ENCODE data around the gene FRAT2.
"Not testable (repeated sequence)": the region's sequence is repeated elsewhere in the genome, so short reads cannot be mapped to it uniquely, and the experiment has no call there.

The FRAT2 gene

DNA sequence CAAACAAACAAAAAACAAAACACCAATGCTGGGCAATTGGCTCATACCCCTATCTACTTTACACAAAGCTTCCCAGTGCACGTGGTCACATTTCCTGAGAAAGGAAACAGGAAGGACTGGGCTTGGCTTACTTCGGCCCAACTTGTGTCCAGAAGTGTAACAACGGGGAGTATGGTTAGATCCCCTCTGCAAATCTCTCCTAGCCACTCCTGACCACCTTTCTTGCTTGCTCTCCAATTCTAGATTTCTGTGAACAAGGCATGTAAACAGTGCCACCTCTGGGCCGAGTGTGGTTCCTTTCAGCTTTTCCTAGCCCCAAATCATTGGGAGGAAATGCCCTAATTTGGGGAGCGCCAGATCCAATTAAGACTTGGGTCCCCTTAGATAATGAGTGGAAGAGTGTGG lies 21.0 kb upstream of the FRAT2 start:
- DNase-seq, result no peak

DNA sequence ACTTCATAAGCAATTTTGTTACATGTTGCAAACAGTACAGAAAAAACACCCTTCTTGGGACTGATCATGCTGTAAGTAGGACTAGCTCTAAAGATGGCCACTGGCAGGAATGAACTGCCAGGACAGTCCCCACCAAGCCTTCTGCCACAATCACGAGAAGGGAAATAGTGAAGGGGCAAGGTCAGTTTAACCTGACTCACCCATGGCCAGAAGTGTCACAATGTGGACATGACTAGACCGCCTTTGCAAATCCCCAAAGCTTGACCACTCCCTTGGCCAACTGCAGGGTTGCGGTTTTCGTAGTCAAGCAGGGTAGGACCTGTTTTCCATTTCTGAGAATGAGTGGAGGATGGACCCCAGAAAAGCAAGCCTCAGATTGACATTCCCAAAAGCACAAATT lies 19.4 kb upstream of the FRAT2 start:
- no peak for DNase-seq

- DNase-seq, result no peak
Observed at GRCh38 chr10:97349752-97350513, 15.4 kb upstream of the FRAT2 start.

DNA sequence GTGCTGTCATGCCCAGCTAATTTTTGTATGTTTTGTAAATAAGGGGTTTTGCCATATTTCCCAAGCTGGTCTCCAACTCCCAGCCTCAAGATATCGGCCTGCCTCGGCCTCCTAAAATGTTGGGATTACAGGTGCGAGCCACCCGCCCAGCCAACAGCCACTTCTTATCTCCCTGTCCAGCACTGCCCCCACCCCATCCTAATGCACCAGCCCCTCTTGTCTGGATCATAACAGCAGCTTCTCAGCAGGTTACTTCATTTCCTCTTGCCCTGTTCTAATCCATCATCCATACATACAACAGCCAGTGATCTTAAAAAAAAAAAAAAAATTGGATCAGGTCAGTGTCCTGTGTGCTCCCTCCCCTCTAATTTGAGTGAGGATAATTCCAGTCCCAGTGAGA lies 12.8 kb upstream of the FRAT2 start:
- DNase-seq, result no peak

GRCh38 chr10:97343664-97344063 lies 9.1 kb upstream of the FRAT2 start:
- DNase-seq, result not testable (repeated sequence)

DNA sequence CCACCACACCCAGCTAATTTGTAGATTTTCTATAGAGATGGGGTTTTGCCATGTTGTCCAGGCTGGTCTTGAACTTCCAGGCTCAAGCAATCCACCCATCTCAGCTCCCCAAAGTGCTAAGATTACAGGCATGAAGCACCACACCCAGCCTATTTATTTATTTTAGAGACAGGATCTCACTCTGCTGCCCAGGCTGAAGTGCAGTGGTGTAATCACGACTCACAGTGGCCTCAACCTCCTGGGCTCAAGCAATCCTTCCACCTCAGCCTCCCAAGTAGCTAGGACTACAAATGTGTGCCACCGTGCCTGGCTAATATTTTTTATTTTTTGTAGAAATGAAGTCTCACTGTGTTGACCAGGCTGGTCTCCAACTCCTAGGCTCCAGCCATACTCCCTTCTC lies 6.9 kb upstream of the FRAT2 start:
- DNase-seq, result no peak

DNA sequence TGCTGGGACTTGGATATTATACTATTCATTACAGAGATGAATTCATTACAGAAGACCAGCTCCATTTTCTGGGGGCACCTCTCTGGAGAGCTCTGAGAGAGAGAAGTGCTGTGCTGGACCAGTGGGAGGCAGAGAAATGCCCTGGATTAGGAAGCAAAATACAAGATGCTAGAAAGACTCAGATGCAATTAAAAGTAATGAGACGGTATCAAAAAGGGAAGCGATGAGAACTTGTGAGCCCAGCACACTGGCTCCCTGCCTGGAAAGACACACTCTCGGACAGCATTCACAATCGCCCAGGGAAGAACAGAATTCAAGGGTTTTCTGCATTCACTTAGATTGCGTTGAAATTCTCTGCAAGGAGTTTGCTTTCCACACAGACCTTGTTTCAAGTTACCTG lies 3.5 kb upstream of the FRAT2 start:
- DNase-seq, result no peak

DNA sequence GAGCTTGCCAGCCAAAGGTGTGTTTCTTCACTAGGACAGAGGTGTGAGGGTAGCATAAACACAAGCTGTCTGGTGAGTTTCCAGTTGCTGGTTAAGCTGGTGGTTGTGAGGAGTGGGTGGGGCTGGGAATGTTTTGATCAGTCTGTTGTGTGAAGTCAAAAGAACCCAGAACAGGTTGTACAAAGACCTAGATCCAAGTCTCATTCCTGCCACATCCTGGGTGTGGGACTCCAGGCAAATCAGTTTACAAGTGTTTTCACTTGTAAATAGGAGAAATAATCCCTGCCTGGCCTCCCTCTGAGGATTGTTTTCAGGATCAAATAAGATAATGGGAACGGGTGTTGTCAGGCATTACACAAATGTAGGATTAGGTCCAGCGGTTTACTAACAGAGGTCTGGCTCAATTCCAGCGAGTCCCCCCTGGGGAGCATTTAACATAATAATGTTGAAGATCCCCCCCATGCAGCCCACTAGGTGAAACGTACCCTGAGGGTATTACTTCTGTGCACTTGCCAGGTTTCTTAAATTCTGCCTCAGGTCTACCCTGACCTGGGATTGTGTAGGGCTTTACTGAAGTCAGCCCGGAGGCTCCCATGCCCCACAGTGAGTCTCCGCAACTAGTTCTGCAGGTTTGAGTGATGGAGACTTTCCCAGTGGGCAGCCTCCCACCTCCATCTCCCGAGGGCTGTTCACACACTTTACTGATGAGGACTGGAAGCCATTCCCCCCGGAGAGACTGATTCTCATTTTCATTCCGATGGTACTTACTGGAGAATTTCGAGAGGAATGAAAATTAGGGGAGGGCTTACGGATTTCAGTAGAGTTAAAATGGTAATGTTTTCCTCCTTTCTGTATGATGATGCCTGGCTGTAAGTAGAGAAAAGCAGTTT lies 2.7 kb upstream of the FRAT2 start:
- no peak for DNase-seq

DNA sequence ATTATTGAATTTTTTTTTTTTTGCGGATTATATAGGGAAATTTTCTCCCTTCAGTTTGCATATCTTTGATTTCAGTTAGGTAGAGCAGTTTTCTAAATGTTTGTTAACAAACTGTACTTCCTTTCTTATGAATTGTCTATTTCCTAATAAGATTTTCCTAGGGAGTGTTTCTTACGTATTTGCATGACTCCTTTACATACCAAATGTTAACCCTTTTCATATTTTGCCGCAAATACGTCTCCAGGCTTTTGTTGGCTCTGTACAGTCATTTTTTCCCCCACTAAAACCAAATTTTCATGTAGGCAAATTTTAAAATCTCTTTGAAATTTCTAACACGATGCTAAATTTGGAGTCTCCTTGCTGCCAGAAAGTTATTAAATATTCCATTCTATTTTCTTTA lies 1.9 kb upstream of the FRAT2 start:
- DNase-seq, result no peak

DNA sequence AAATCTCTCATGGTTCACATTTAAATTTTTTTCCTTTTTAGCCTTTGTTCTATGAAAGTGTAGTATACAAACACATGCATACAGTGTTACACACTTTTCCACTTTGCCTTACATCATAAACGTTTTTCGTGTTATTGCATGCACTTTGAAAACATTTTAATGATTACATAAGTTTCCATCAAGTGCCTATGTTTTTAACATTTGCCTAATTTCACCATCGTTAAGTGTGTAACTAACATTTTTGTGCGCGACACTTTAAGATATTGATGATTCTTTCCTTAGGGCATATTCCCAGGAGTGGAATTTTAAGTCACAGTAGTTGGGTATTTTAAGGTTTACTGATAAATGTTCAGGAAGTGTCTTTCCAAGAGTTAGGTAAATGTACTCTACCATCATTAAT lies 1.5 kb upstream of the FRAT2 start:
- DNase-seq, result no peak

- DNase-seq, result no peak
Observed at GRCh38 chr10:97335188-97335619, 675 bp upstream of the FRAT2 start.

DNA sequence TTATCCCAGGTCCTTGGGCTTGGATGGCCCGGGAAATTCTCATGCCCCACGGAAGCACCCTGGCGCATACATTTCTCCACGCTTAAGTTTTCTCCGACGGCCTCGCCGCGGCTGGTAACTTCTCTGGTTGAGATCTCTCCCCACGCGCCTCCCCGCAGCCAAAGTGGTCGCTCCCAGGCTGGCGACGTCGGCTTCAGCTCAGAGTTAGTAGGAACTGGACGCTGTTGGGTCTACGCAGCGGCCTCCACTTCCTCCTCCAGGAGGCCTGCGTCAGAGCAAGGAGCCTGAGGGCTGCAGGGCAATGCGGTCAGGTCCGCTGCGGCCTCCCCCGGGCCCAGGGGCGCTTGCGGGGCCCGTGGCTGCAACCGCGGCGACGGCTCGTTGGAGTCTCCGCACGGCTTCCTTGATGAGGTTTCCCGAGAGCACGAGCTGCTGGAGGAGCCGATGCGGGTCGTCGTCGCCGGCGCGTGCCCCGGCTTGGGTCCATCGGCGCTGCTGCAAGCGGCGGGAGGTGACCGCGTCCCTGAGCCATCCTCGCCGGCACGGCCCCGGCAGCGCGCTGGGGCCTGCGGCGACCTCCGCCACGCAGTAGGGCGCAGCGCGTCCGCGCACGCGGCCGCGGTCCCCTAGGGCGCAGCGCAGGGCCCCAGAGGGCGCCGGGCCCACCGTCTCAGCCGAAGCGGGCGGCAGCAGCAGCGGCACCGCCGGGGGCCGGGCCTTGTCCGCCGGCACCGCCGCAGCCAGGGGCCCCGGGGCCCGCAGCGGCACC lies 744 bp downstream of the FRAT2 start:
- DNase-seq, result no peak

- DNase-seq, result no peak
Observed at GRCh38 chr10:97333351-97333600, 1.3 kb downstream of the FRAT2 start.

DNA sequence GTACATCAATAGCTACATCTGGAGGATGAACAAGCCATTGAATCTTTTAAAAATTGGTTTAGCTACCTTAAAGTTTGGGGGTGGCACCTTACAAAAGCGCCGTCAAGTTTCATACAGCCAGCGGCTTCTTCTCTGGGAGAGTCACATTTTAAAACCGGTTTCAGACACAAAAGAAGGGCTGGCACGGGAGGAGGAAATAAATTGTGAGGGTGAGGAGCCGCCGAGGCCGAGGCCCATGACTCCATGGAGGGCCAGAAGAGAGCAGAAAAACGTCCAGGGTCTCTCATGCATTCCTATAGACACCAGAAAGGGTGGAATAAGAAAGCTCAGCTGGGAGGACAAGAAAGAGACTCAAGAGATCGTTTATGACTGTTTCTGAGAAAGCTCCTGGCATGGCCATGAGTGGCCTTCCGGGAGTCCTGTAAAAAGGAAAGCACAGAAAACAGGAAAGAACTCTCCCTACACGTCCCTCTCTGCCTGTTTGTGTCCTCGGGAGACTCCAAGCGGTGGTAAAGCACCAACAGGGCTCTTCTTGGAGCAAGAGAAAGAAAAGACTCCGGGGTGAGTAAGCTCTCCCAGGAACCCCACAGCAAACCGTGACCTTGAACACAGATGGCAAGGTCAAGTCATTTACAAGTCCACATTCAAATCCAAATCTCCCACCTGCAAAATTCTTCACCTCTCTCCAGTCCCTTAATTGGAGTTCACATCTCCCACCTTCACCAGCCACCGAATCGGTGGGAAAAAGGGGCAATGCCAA lies 1.8 kb downstream of the FRAT2 start:
- no peak for DNase-seq

GRCh38 chr10:97331153-97331703 lies 3.3 kb downstream of the FRAT2 start:
- no peak for DNase-seq

GRCh38 chr10:97329766-97330165 lies 4.8 kb downstream of the FRAT2 start:
- DNase-seq, result no peak

DNA sequence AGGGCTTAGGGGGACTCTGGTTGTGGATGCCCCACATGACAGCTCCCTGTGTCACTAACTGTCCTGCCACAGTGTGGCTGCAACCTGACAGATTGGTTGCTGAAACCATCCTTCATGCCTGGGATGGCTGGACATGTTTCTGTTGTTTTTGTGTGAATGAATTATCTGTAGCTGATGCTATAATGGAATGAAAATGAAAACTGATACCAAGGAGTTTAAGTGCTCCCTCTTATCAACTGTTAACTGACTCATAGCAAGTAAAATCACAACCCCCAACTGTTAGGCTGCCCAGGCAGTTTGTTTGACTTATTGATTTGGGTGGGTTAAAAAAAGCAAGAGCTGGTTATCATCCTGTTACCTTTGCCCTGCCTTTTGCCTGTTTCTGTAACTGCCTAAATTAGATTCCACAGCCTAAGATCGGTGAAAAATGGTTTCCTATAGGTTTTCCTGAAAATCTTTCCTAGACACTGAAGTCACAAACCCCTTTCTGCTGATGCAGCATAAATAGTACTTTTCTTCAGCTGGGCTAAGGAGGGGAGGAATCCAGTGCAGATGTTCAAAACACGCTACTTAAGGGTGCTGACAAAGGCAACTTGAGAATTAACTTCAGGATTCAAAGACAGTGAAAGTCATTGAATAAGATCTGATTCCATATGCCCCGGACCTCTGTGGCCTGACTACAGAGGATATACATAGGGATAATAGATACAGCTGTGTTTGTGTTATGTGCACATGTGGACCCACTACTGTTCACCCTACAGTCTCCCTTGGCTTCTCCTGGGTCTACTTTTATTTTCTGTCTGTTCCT lies 5.7 kb downstream of the FRAT2 start:
- DNase-seq, result no peak

DNA sequence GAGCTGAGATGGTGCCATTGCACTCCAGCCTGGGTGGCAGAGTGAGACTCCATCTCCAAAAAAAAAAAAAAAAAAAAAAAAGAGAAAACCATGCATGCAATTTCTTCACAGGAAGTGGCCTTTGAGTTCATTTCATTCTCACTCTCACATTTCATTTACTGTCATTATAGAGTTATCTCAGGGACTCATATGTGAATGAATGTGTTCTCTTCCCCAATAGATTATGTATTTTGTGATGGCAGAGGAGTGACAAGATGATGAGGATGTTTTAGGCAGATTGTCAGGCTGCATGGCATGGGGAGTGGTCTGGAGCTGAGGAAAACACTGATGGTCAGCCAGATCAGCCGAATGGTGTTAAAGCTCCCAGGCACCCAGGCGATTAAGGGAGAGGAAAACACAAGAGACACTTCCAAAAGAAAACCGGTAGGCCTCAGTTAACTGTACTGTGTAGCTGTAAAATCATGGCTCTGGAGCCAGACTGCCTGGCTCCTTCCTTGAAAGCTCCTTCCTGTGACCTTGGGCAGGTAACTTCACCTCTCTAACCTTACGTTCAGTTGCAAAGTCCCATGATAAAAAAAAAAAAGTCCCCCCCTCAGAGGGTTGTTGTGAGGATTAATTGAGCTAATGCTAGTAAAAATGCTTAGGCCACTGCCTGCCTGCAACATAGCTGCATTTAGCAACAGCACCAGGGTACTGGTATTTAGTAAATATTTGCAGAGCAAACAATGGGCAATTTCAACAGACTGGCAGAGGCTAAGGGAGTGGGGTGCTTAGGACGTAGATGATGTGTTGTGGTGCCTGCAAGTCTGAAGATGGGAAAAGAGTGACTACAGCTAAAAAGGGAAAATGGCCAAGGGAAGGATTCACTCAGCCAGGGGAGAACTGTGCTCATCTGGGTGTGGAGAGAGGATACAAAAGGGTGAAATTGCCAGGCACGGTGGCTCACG lies 6.9 kb downstream of the FRAT2 start:
- no peak for DNase-seq

DNA sequence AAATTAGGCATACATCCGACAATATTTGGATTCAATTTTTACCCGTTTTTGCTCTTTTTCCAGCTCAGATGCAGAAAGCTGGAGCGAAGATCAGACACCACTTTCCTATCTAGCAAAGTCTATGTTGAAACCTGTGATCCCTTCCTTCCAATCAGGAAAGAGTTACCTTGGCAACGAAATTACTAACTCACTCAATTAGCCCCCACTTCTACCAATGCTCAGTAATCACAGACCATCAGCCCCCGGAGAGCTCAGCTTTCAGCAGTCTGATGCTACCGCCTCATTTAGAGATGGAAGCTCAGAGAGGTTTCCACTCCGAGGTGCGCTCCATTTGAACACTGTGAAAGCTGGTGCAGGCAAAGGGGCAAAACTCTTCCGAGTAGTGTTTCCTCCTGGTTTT lies 8.8 kb downstream of the FRAT2 start:
- no peak for DNase-seq

GRCh38 chr10:97323501-97323900 lies 11.0 kb downstream of the FRAT2 start:
- DNase-seq, result no peak

DNA sequence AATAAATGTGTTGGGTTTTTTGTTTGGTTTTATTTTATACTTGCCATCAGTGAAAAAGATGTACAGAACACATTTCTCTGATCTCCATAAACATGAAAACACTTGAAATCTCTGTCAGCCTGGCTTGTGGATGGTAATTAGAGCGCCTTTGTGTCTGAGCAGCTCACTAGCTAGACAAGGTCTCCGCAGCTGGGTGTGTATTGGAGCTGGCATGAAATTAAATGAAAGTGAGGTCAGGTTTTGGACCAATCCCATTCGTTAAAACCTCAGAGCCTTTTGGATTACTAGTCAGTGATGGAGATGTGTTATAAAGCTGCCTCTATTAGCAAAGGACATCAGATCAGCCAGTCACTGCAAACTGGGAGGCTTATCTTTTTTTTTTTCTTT lies 12.7 kb downstream of the FRAT2 start:
- no peak for DNase-seq

Measured in activated T-cell treated with anti-CD3 and anti-CD28 coated beads for 4 hours (primary cell).